GM12878 (cell line): Measurements from ENCODE around the gene ATG3. TPM values are rescaled to one million over a fixed set of nuclear protein-coding genes. Genes with fewer than 3 reads are reported as not detected.

Source experiments
- CBFB ChIP-seq: IDR thresholded peaks from 2 replicates; pipeline ENCODE4 v1.6.1; 2016; ENCODE audit warnings: antibody characterized with exemption, low read depth
- NFYA ChIP-seq: IDR thresholded peaks from 2 replicates; pipeline ENCODE4 v1.6.1; 2011; ENCODE audit warnings: low read depth, mild to moderate bottlenecking, low read length, improper control_type of control experiment, borderline replicate concordance
- NRF1 ChIP-seq: conservative IDR thresholded peaks from 2 replicates; pipeline ENCODE4 v1.6.1; 2011; ENCODE audit warnings: mild to moderate bottlenecking, low read depth, low read length, improper control_type of control experiment
- RFX5 ChIP-seq: IDR thresholded peaks from 2 replicates; pipeline ENCODE4 v1.6.1; 2011; ENCODE audit warnings: low read depth, low read length, improper control_type of control experiment
- RUNX3 ChIP-seq: IDR thresholded peaks from 2 replicates; pipeline ENCODE4 v1.6.1; 2012; ENCODE audit warnings: low read length, inconsistent platforms
- SMARCA5 ChIP-seq: fragments of 450-650 bp; IDR thresholded peaks from 2 replicates; pipeline ENCODE4 v1.6.1; 2017; ENCODE audit warnings: mild to moderate bottlenecking
- SMC3 ChIP-seq: IDR thresholded peaks from 2 replicates; pipeline ENCODE4 v1.6.1; 2011; ENCODE audit warnings: low read length, improper control_type of control experiment, borderline replicate concordance
- SUPT20H ChIP-seq: IDR thresholded peaks from 2 replicates; pipeline ENCODE4 v1.6.1; 2011; ENCODE audit warnings: low read depth, mild to moderate bottlenecking, low read length, moderate library complexity, borderline replicate concordance; ENCODE audit not compliant: control insufficient read depth
- TCF7 ChIP-seq: IDR thresholded peaks from 2 replicates; pipeline ENCODE4 v1.6.1; 2014; ENCODE audit warnings: antibody characterized with exemption, borderline replicate concordance
- ZBTB4 ChIP-seq: fragments of 450-650 bp; formaldehyde crosslinking; IDR thresholded peaks from 2 replicates; pipeline ENCODE4 v1.4.0; 2022; ENCODE audit warnings: mild to moderate bottlenecking, moderate library complexity
- polyA plus RNA-seq, 11 experiments: library from polyadenylated mRNA; depleted of rRNA in 4 of 11; unstranded in 6 of 11; stranded (reverse) in 5 of 11; fragments of >200 nt; fragmentation: Nextera tagmentation in 4 of 11; fragmentation: Illumina TruSeq in 1 of 11; extraction: Ambion mirVana in 4 of 11; extraction: Trizol in 1 of 11; gene quantifications; 1 replicate in 1 of 11; 2 replicates in 10 of 11; pipeline versions ENCODE4 v1.2.1 to v1.2.3, GENCODE V29; 2011 to 2016; ENCODE audit warnings: inconsistent platforms in 2 of 11, missing spikeins in 2 of 11, low read depth in 1 of 11
- total RNA-seq, 4 experiments: library from RNA; depleted of rRNA in 3 of 4; stranded (reverse); fragments of >200 nt in 3 of 4; fragmentation: Illumina TruSeq in 1 of 4; extraction: Trizol in 1 of 4; gene quantifications; 2 replicates each; pipeline versions ENCODE4 v1.2.1 to v1.2.3, GENCODE V29; 2013 to 2021

The ATG3 gene
- total and polyA plus RNA-seq, 10 of the 15 experiments (the other 5 are each of a cell fraction or from before 2014, with no cell fraction given), result 49.8 to 97.0 (median 63.6) TPM

DNA sequence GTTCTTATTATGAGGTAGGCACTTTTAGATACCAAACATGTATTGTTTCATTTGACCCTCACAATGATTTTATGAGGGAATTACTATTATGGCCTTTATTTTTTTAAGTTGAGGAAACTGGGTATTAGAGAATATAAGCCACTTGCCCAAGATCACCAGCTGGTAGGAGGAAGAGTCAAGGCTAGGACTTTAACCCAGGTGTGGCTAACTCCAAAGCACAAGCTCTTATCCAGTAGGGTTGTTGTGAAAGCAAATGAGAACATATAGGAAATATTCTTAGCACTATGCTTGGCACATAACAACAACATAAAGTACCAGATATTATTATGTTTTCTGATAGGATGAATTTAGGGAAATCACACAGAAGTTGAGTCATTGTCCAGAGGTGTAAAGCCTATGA, 70.4 kb downstream of the ATG3 start (continued):
- TF ChIP-seq RFX5, result no peak
- no peak for TF ChIP-seq SMARCA5
- no peak for TF ChIP-seq CBFB
- TF ChIP-seq SUPT20H, result no peak
- TF ChIP-seq TCF7, result no peak
- TF ChIP-seq SMC3, result no peak
- TF ChIP-seq NFYA, result no peak
- no peak for TF ChIP-seq RUNX3
- TF ChIP-seq NRF1, result no peak
- TF ChIP-seq ZBTB4 (CRISPR knock-in tag), result no peak
